Nephron progenitor cell (in vitro differentiated cells): ENCODE measurements around the gene PARD3.

Experiments used
- DNase-seq: peaks from one replicate; pipeline ENCODE4 v3.0.0; 2021
- H3K27ac Mint-ChIP-seq: 2 replicates; pipeline ENCODE4 v1.8.0; 2021; ENCODE audit warnings: mild to moderate bottlenecking, moderate library complexity, mixed read lengths
- H3K27me3 Mint-ChIP-seq: 2 replicates; pipeline ENCODE4 v1.8.0; 2021; ENCODE audit warnings: mild to moderate bottlenecking, low read depth, mixed read lengths; ENCODE audit not compliant: poor library complexity
- H3K36me3 Mint-ChIP-seq: 2 replicates; pipeline ENCODE4 v1.8.0; 2021; ENCODE audit warnings: low read depth, mixed read lengths
- H3K4me1 Mint-ChIP-seq: 2 replicates; pipeline ENCODE4 v1.8.0; 2021; ENCODE audit warnings: mixed read lengths
- H3K4me3 Mint-ChIP-seq: 2 replicates; pipeline ENCODE4 v1.8.0; 2021; ENCODE audit warnings: mild to moderate bottlenecking, moderate library complexity, mixed read lengths
- H3K9me3 Mint-ChIP-seq: 2 replicates; pipeline ENCODE4 v1.8.0; 2021; ENCODE audit warnings: mild to moderate bottlenecking, moderate library complexity, mixed read lengths
- TF ChIP-seq, protein P1 (sequence below): fragments of 200-600 bp; sonication (generic); IDR thresholded peaks from 2 replicates; pipeline ENCODE4 v1.5.0; 2021; ENCODE audit warnings: antibody characterized with exemption

PARD3 gene

GRCh38 chr10:34145715-34146114 lies 669.4 kb downstream of the PARD3 start:
- TF ChIP-seq, protein P1, sequence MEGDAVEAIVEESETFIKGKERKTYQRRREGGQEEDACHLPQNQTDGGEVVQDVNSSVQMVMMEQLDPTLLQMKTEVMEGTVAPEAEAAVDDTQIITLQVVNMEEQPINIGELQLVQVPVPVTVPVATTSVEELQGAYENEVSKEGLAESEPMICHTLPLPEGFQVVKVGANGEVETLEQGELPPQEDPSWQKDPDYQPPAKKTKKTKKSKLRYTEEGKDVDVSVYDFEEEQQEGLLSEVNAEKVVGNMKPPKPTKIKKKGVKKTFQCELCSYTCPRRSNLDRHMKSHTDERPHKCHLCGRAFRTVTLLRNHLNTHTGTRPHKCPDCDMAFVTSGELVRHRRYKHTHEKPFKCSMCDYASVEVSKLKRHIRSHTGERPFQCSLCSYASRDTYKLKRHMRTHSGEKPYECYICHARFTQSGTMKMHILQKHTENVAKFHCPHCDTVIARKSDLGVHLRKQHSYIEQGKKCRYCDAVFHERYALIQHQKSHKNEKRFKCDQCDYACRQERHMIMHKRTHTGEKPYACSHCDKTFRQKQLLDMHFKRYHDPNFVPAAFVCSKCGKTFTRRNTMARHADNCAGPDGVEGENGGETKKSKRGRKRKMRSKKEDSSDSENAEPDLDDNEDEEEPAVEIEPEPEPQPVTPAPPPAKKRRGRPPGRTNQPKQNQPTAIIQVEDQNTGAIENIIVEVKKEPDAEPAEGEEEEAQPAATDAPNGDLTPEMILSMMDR, result no peak
- Mint-ChIP-seq H3K27ac (no peak overlapping the region), H3K36me3 (peaks cover 13% of the 10 kb centered on the region), H3K27me3 (peaks cover 3% of the 10 kb centered on the region), H3K9me3 (peaks cover 7% of the 10 kb centered on the region), H3K4me3 (no peak overlapping the region), H3K4me1 (peaks cover 17% of the 10 kb centered on the region)
- DNase-seq, result no peak

DNA sequence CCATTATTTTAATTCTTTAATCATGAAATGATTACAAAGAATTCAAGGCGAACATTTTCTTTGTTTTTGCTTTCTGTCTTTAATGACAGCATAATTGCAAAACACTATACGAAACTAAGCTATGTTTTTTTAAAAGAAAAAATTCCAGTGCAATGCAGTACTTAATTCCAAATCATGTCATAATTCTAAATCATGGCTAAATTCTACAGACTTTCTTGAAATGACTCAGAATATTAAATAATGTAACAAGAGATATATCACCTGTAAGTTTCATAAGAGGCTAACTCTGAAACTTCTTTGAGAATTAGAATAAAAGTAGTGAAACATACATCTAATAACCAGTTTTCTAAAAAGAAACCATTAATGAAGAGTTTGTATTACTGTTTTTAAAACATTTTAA lies 671.6 kb downstream of the PARD3 start:
- peaks cover 13% of the 10 kb centered on the region for H3K36me3 Mint-ChIP-seq
- H3K4me3 Mint-ChIP-seq, result no peak overlapping the region
- TF ChIP-seq, protein P1, result no peak
- no peak overlapping the region for H3K27ac Mint-ChIP-seq
- DNase-seq, result no peak
- H3K9me3 Mint-ChIP-seq, result peaks cover 7% of the 10 kb centered on the region
- H3K27me3 Mint-ChIP-seq, result peaks cover 3% of the 10 kb centered on the region
- H3K4me1 Mint-ChIP-seq, result peaks cover 40% of the 10 kb centered on the region

- Mint-ChIP-seq H3K27me3 (no peaks in the 10 kb centered on the region), H3K4me3 (no peak overlapping the region), H3K9me3 (peaks cover 7% of the 10 kb centered on the region), H3K36me3 (peaks cover 8% of the 10 kb centered on the region), H3K27ac (peak overlapping the region; percentile 44), H3K4me1 (peaks cover 63% of the 10 kb centered on the region)
- TF ChIP-seq, protein P1, result no peak
- DNase-seq, result no peak
Measured at GRCh38 chr10:34141032-34141680, 673.9 kb downstream of the PARD3 start.

DNA sequence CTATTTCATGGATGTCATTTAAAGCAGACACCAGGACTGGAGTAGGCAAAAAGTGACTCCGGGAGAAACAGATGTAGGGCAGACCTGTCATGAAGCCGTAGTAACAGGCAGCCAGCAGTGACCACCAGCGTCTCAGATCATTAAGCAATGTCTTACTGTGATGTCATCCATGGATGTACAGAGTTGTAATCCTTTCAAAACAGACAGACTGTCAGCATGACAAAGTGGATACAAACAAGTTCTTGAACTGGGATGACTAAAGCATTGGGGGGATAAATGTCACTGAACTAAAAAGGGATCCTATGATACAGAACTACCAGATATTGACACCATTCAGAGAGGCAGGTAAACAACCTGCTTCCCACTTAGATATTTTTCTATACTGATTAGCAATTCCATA lies 675.5 kb downstream of the PARD3 start:
- H3K27ac Mint-ChIP-seq, result peak overlapping the region; percentile 84
- no peaks in the 10 kb centered on the region for H3K9me3 Mint-ChIP-seq
- no peaks in the 10 kb centered on the region for H3K36me3 Mint-ChIP-seq
- H3K4me1 Mint-ChIP-seq, result peaks cover 66% of the 10 kb centered on the region
- peak; percentile 26 for DNase-seq
- H3K27me3 Mint-ChIP-seq, result no peaks in the 10 kb centered on the region
- TF ChIP-seq, protein P1, result no peak
- peak overlapping the region; percentile 37 for H3K4me3 Mint-ChIP-seq

DNA sequence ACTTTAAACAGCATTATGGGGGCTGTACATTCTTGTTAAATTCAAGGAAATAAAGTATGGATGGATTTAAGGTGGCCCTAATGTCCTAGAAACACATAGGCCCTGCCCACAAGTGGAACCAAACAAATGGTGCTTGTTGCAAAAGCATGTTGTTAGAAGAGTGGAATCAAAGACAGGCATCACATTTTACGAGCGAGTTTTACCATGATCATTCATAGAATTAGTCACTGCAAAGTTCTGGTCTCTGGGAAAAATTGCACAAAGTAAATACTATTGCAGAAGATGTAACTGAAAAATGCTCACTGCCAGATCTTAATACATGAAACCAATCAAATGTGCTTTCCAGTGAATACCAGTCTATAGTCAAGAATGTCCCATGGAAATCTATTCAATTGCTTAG lies 677.1 kb downstream of the PARD3 start:
- peaks cover 6% of the 10 kb centered on the region for H3K36me3 Mint-ChIP-seq
- no peaks in the 10 kb centered on the region for H3K27me3 Mint-ChIP-seq
- DNase-seq, result no peak
- H3K4me3 Mint-ChIP-seq, result no peak overlapping the region
- peak overlapping the region; percentile 51 for H3K27ac Mint-ChIP-seq
- peaks cover 4% of the 10 kb centered on the region for H3K9me3 Mint-ChIP-seq
- TF ChIP-seq, protein P1, result no peak
- H3K4me1 Mint-ChIP-seq, result peaks cover 66% of the 10 kb centered on the region

GRCh38 chr10:34137201-34137600 lies 677.9 kb downstream of the PARD3 start:
- Mint-ChIP-seq H3K9me3 (peaks cover 4% of the 10 kb centered on the region), H3K36me3 (peaks cover 11% of the 10 kb centered on the region), H3K27me3 (peaks cover 3% of the 10 kb centered on the region), H3K4me1 (peaks cover 62% of the 10 kb centered on the region), H3K27ac (no peak overlapping the region), H3K4me3 (no peak overlapping the region)
- no peak for DNase-seq
- TF ChIP-seq, protein P1, result no peak
